ENCODE data around the gene NNMT. TPM values are rescaled to one million over a fixed set of nuclear protein-coding genes. Genes with fewer than 3 reads are reported as not detected.

The NNMT gene
- total and polyA plus RNA-seq, 2 experiments from 2014 or later = 150 to 385 TPM

GRCh38 chr11:114319716-114320328 is 23.6 kb downstream of the NNMT start:
- DNase-seq (ENCODE audit: low spot score) = no peak
- H3K9me2 ChIP-seq (replicated peaks; ENCODE audit: insufficient read depth) = no peaks in the 10 kb centered on the region
- 73% methylated on average over 5 of the region's 5 CpGs for WGBS (ENCODE audit: low lambda C conversion rate, missing lambda C conversion rate)
- H3K36me3 ChIP-seq (replicated peaks; ENCODE audit: insufficient read depth, low read depth) = no peaks in the 10 kb centered on the region
- no peaks in the 10 kb centered on the region for H4K20me1 ChIP-seq (ENCODE audit: insufficient read depth, poor library complexity, severe bottlenecking)
- TF ChIP-seq EZH2 (IDR thresholded peaks at IDR 0.05; ENCODE audit: borderline replicate concordance) (no peak), EZH2phosphoT487 (IDR thresholded peaks at IDR 0.05; ENCODE audit: low read depth, severe bottlenecking, unreplicated experiment) (no peak)
- TF ChIP-seq, protein P1, sequence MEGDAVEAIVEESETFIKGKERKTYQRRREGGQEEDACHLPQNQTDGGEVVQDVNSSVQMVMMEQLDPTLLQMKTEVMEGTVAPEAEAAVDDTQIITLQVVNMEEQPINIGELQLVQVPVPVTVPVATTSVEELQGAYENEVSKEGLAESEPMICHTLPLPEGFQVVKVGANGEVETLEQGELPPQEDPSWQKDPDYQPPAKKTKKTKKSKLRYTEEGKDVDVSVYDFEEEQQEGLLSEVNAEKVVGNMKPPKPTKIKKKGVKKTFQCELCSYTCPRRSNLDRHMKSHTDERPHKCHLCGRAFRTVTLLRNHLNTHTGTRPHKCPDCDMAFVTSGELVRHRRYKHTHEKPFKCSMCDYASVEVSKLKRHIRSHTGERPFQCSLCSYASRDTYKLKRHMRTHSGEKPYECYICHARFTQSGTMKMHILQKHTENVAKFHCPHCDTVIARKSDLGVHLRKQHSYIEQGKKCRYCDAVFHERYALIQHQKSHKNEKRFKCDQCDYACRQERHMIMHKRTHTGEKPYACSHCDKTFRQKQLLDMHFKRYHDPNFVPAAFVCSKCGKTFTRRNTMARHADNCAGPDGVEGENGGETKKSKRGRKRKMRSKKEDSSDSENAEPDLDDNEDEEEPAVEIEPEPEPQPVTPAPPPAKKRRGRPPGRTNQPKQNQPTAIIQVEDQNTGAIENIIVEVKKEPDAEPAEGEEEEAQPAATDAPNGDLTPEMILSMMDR (IDR thresholded peaks at IDR 0.05; ENCODE audit: poor library complexity) = no peak
- H3K9me3 ChIP-seq (ENCODE audit: low read depth) = no peaks in the 10 kb centered on the region
- no peak overlapping the region for H3K4me3 ChIP-seq
- no peak overlapping the region for H2AFZ ChIP-seq
- peaks cover 4% of the 10 kb centered on the region for H3K4me1 ChIP-seq (ENCODE audit: insufficient read depth)
- peaks cover 6% of the 10 kb centered on the region for H3K27me3 ChIP-seq
- H3K4me2 ChIP-seq = no peak overlapping the region
- no peak overlapping the region for H3K27ac ChIP-seq
- no peaks in the 10 kb centered on the region for H3K79me2 ChIP-seq

GRCh38 chr11:114321621-114322257 is 25.5 kb downstream of the NNMT start:
- H3K4me2 ChIP-seq = no peak overlapping the region

DNA sequence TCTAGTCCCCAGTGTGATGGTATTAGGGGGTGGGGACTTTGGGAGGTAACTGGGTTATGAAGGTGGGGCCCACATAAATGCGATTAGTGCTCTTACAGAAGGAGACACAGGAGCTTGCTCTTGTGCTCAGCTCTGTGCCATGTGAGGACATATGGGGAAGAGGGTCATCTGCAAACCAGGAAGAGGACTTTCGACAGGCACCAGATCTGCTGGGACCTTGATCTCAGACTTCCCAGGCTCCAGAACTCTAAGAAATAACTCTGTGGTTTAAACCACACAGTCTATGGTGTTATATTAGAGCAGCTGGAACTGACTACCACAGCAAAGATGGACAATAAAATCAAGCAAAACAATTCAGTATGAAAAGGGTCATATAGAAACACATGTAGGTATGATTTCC is 26.7 kb downstream of the NNMT start:
- Histone ChIP-seq H3K9me3 (ENCODE audit: low read depth) (no peaks in the 10 kb centered on the region), H4K20me1 (ENCODE audit: insufficient read depth, poor library complexity, severe bottlenecking) (no peaks in the 10 kb centered on the region), H3K27me3 (peaks cover 6% of the 10 kb centered on the region), H3K79me2 (no peaks in the 10 kb centered on the region), H3K27ac (no peak overlapping the region), H3K4me3 (no peak overlapping the region), H3K4me1 (ENCODE audit: insufficient read depth) (no peaks in the 10 kb centered on the region), H2AFZ (no peak overlapping the region), H3K4me2 (no peak overlapping the region), H3K36me3 (replicated peaks; ENCODE audit: insufficient read depth, low read depth) (no peaks in the 10 kb centered on the region), H3K9me2 (replicated peaks; ENCODE audit: insufficient read depth) (no peaks in the 10 kb centered on the region)
- WGBS (ENCODE audit: low lambda C conversion rate, missing lambda C conversion rate) = 95% methylated on average over 2 of the region's 2 CpGs
- DNase-seq (ENCODE audit: low spot score) = no peak
- no peak for TF ChIP-seq EZH2 (IDR thresholded peaks at IDR 0.05; ENCODE audit: borderline replicate concordance)
- TF ChIP-seq, protein P1 (IDR thresholded peaks at IDR 0.05; ENCODE audit: poor library complexity) = no peak
- no peak for TF ChIP-seq EZH2phosphoT487 (IDR thresholded peaks at IDR 0.05; ENCODE audit: low read depth, severe bottlenecking, unreplicated experiment)

More at GRCh38 chr11:114321621-114322257, 25.5 kb downstream of the NNMT start:
- no peaks in the 10 kb centered on the region for H3K4me1 ChIP-seq (ENCODE audit: insufficient read depth)
- WGBS (ENCODE audit: low lambda C conversion rate, missing lambda C conversion rate) = 74% methylated on average over 6 of the region's 6 CpGs
- H3K4me3 ChIP-seq = no peak overlapping the region
- no peak for DNase-seq (ENCODE audit: low spot score)
- no peaks in the 10 kb centered on the region for H3K79me2 ChIP-seq
- H2AFZ ChIP-seq = no peak overlapping the region
- H3K36me3 ChIP-seq (replicated peaks; ENCODE audit: insufficient read depth, low read depth) = no peaks in the 10 kb centered on the region
- no peaks in the 10 kb centered on the region for H4K20me1 ChIP-seq (ENCODE audit: insufficient read depth, poor library complexity, severe bottlenecking)
- no peaks in the 10 kb centered on the region for H3K9me3 ChIP-seq (ENCODE audit: low read depth)
- H3K9me2 ChIP-seq (replicated peaks; ENCODE audit: insufficient read depth) = no peaks in the 10 kb centered on the region
- no peak overlapping the region for H3K27ac ChIP-seq
- TF ChIP-seq, protein P1 (IDR thresholded peaks at IDR 0.05; ENCODE audit: poor library complexity) = no peak
- TF ChIP-seq EZH2phosphoT487 (IDR thresholded peaks at IDR 0.05; ENCODE audit: low read depth, severe bottlenecking, unreplicated experiment) (no peak), EZH2 (IDR thresholded peaks at IDR 0.05; ENCODE audit: borderline replicate concordance) (no peak)
- peaks cover 6% of the 10 kb centered on the region for H3K27me3 ChIP-seq

All from hepatocyte (in vitro differentiated cells).